Superior temporal gyrus (tissue), 1 donor: ENCODE results near the gene C2CD4C.
"Not testable (repeated sequence)": the region's sequence is repeated elsewhere in the genome, so short reads cannot be mapped to it uniquely, and the experiment has no call there.

ENCODE experiments used
- DNase-seq: peaks from one replicate; pipeline ENCODE4 v3.0.0-alpha.2; 2016; ENCODE audit errors: extremely low spot score

The C2CD4C gene

DNA sequence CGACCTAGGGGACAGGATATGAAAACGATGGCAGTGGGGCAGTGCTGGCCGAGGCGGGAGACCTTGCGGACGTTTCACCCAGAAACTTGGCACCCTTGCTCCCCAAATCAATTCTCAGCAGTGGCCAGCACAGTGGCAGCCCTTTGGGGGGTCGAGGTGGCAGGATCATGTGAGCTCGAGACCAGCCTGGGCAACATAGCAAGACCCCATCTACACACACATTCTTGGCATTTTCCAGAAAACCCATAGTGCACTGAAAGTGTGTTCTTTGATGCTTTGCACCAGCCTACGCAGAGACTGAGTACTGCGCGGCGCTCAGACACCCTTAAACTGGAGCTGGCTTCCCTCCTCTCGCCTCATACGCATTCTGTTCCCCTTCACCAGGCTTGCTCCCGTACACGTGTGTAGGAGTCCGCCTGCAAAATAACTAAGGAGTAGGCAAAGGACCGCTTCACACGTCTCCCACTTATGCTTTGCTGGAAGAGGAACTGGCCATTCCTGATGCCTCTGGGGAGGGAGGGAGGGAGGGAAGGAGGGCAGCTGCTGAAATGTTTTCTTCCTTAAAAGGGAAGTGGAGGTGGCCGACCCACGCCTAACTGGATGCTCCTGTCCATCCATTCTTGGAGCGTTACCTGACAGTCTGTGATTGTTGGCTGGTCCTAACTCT is 40.9 kb downstream of the C2CD4C start:
- peak; percentile 66 for DNase-seq

DNA sequence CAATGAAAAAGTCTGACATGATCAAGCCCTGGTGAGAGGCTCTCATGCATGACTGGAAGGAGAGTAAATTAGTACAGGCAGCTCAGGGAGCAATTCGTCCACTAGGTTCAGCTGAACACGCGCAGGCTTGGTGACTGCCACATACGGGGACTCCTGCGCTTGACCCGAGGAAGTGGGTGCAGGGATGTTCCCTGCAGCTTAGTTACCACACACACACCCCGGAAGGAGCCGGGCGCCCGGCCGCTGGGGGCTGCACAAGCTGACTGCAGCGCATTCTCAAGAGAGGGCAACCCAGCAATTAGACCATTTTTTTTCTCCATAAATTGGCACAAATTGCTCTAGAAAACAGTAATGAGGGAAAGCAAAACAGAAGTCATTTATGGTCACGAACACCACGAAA is 41.4 kb downstream of the C2CD4C start:
- no peak for DNase-seq

DNA sequence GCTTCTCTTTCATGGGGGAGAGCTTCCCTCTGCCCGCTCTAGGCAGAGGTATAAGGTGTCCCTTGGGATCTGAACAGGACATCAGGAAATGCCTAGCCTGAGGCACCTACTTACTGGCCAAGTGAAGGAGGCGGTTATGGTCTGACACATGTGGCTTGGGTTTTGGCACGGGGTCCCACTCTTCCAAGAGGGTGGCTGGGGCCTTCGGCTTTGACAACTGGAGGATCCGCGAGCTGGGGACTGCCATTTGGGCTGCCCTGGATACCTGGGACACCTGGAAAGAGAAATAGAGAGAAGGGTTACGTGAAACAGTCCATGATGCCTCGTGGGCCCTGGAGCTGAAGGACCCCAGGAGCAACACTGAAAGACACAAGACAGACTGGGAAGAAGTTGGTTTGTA is 42.0 kb downstream of the C2CD4C start:
- DNase-seq: no peak

DNA sequence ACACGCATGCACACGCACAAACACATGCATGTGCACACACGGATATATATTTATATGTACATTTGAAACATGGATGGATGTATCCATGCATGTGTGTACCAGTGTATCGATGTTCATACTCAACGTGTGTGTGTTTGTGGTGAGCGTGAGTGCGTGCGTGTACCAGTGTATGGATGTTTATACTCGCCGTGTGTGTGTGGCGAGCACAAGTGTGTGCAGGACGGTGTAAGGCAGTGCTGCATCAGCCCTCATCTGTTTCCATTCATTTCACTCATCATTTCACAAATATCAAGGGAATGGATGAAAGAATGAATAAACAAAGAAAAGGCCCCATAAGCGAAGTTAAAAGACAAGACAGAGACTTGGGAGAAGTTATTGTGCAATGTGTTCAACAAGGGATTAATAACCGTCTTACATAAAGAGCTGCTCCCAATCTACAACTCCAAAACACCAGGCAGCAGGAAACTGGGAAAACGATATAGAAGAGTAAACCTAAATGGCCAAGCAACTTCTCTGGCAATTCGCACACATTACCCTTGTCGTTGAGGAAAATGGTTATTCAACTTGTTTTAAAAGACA is 42.7 kb downstream of the C2CD4C start:
- DNase-seq: no peak

DNA sequence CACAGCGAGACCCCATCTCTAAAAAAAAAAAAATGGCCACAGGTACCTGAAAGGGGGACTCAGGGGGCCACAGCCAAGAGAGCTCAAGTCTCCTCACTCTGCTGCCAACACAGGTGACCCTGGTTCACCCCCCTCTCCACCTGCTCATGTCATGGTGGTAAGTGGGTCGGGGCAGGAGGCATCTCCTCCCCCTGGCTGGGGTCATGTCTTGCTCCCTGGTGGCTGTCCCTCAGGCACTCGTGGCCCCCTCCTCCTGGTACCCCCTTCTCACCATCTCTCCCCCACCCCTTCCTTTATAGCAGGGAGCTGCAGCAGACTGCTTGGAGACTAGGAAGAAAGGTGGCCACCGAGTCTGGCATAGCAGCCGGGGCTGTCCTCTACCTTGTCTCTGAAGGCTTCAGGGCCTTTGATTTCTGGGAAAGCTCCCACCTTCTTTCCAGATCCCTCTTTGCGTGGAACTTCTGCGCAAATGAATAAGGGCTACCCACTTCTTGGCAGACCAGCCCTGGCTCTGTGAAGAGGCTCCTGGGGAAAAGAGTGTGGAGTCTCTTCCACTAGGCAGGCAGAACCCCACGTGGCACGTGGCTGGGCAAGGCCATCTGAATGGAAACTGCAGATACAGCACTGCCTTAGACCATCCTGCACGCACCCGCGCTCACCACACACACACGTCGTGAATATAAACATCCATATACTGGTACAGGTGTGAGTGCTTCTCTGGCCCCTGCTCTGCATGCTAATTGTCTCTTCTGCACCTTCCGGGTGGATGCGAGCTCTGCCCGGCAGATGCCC is 44.3 kb downstream of the C2CD4C start:
- no peak for DNase-seq

DNA sequence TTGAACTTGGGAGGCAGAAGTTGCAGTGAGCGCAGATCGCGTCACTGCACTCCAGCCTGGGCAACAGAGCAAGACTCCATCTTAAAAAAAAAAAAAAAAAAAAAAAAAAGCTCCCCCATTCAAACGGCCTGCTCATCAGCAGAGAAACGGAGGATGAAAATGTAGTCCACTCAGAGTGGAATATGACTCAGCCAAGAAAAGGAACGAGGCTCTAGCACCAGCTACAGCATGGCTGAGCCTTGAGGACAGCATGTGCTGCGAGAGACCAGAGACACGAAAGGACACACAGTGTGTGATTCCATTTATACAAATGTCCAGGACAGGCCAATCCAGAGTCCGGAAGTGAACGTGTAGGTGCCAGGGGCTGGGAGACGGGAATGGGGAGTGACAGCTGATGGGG is 46.3 kb downstream of the C2CD4C start:
- no peak for DNase-seq

DNA sequence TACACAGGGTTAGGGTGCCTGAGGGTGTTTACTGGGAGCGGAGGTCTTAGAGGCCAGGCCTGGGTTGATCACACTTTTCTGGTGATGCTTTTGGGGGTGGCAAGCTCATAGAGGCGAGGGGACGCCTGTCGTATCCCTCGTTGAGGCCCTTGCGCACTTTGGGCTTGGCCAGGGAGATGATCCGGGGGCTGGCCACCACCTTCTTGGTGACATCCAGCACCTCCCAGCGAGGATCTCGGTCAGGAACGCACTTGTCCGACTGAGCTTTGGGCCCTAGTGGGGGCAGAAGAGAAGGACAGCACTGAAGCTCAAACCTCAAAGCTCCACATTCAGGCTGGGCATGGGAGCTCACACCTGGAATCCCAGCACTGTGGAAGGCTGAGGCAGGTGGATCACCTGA is 46.8 kb downstream of the C2CD4C start:
- no peak for DNase-seq

DNA sequence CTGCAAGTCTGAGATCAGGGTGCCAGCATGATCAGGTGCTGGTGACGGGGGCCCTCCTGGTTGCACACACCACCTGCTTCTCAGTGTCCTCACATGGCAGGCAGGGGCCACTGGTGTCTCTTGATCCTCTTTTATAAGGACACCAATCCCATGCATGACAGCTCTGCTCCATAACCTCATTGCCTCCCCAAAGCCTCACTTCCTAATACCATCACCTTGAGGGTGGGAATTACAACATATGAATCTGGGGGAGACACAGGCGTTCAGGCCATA is 49.4 kb downstream of the C2CD4C start:
- no peak for DNase-seq

DNA sequence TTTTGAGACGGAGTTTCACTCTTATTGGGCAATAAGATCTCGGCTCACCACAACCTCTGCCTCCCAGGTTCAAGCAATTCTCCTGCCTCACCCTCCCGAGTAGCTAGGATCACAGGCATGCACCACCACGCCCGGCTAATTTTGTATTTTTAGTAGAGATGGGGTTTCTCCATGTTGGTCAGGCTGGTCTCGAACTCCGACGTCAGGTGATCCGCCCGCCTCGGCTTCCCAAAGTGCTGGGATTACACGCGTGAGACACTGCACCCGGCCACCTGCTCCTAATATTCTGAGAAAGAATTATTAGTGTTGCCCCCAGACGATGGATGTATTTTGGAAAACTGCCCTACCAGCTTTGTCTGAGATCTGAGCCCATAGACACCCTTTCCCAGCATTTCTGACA is 53.4 kb downstream of the C2CD4C start:
- DNase-seq: not testable (repeated sequence)
